Adrenal gland (tissue), 12 donors: ENCODE results near the gene TICAM1. TPM values are rescaled to one million over a fixed set of nuclear protein-coding genes. Genes with fewer than 3 reads are reported as not detected.
"Not testable (repeated sequence)": the region's sequence is repeated elsewhere in the genome, so short reads cannot be mapped to it uniquely, and the experiment has no call there.

Experiments
- DNase-seq, 7 donors: peaks; one replicate each; pipeline ENCODE4 v3.0.0-alpha.2; 2019 to 2020
- H3K27ac ChIP-seq, 5 donors: fragments of 200-600 bp; sonication (generic) in 4 of 5; 1 replicate in 3 of 5; 2 replicates in 2 of 5; pipeline versions ENCODE4 v1.5.1 to v1.8.0; 2016 to 2020; ENCODE audit warnings: mild to moderate bottlenecking in 1 of 5
- H3K27me3 ChIP-seq: fragments of 200-600 bp; 2 replicates; pipeline ENCODE4 v1.8.0; 2021
- H3K36me3 ChIP-seq, 2 donors: fragments of 200-600 bp; replicated peaks in 1 of 2; 1 replicate in 1 of 2; 2 replicates in 1 of 2; pipeline versions ENCODE4 v1.5.1 to v1.8.0; 2018 to 2022
- H3K4me1 ChIP-seq, 2 donors: fragments of 200-600 bp; replicated peaks in 1 of 2; 1 replicate in 1 of 2; 2 replicates in 1 of 2; pipeline versions ENCODE4 v1.5.1 to v1.8.0; 2018 to 2021
- H3K4me3 ChIP-seq, 4 donors: fragments of 200-600 bp; sonication (generic) in 3 of 4; one replicate each; pipeline ENCODE4 v1.5.1; 2016 to 2018
- H3K9me3 ChIP-seq, 3 donors: fragments of 200-600 bp; sonication (generic) in 1 of 3; replicated peaks in 1 of 3; 1 replicate in 2 of 3; 2 replicates in 1 of 3; pipeline versions ENCODE4 v1.5.1 to v1.8.0; 2016 to 2021
- CTCF ChIP-seq, 6 experiments: fragments of 450-650 bp in 4 of 6; fragments of 200-600 bp in 2 of 6; sonication (generic) in 1 of 6; IDR thresholded peaks; 1 replicate in 5 of 6; 2 replicates in 1 of 6; pipeline versions ENCODE4 v1.5.1 to v1.8.0; 2016 to 2021; ENCODE audit warnings: antibody characterized with exemption in 6 of 6, mild to moderate bottlenecking in 2 of 6, moderate library complexity in 1 of 6
- POLR2A ChIP-seq, 2 donors: fragments of 450-650 bp; IDR thresholded peaks; one replicate each; pipeline ENCODE4 v1.6.1; 2017; ENCODE audit warnings: antibody characterized with exemption in 2 of 2, mild to moderate bottlenecking in 2 of 2, moderate library complexity in 1 of 2
- WGBS, 4 donors: extraction: QIAGEN DNeasy Blood & Tissue Kit in 2 of 4; methylation state at CpG; one replicate each; pipeline versions ENCODE4 v1.1.5 to v1.1.7; 2013 to 2017; 5-methylcytosine and 5-hydroxymethylcytosine counted together
- intact Hi-C, 2 donors: fragments of 100-400 bp; cut with DNase I; formaldehyde crosslinking; loops; one replicate each; pipeline versions ENCODE4 v1.14.1 to v1.15.0; 2022 to 2023
- polyA plus RNA-seq, 3 donors: library from polyadenylated mRNA; stranded (reverse); fragments of 200-250 nt in 2 of 3; fragments of 350-450 nt in 1 of 3; fragmentation: Illumina TruSeq in 1 of 3; extraction: RNeasy Lipid Tissue Mini Kit (QIAGEN cat#74804) in 1 of 3; gene quantifications; one replicate each; pipeline ENCODE4 v1.2.3, GENCODE V29; 2013 to 2014
- total RNA-seq, 9 donors: library from RNA; depleted of rRNA in 4 of 9; stranded (reverse); fragments of >200 nt in 4 of 9; fragments of 120-200 nt in 1 of 9; fragmentation: NEBNext Ultra II Directional in 1 of 9; extraction: Animal tissue kit (Norgen Biotek cat#: 25700) in 1 of 9; gene quantifications; one replicate each; pipeline versions ENCODE4 v1.1.0 to v1.2.4, GENCODE V29; 2013 to 2023
- donor health status: healthy with polysubstance abuse.
- donor health status: Bipolar disorder and iron deficiency.
- donor health status: DM: yes; HTN: yes; CAD: no.
- donor health status: DM: no; HTN: no; CAD: no.
- donor health status: DM: no; HTN: no; CAD: no.
- donor health status: DM: yes; HTN: yes; CAD: no.

TICAM1 gene
- total and polyA plus RNA-seq, 12 donors: 0.61 to 12.0 (median 6.8) TPM

GRCh38 chr19:4794971-4795370, 36.5 kb downstream of the TICAM1 start:
- H3K4me1 ChIP-seq: peaks cover 12 to 44% of the 10 kb centered on the region in 2 donors
- WGBS, 4 donors: 44 to 69% (median 55%) methylated on average over 3 to 11 of the region's 11 CpGs
- peaks cover 0 to 22% of the 10 kb centered on the region in 2 donors for H3K36me3 ChIP-seq
- intact Hi-C loops: no loop called here
- H3K27ac ChIP-seq: peak overlapping the region in 3 of 5 donors; percentile 60 to 76 (median 73)
- DNase-seq: no peak
- H3K27me3 ChIP-seq: no peaks in the 10 kb centered on the region
- no peaks in the 10 kb centered on the region for H3K9me3 ChIP-seq
- no peak overlapping the region for H3K4me3 ChIP-seq
- TF ChIP-seq CTCF (IDR thresholded peaks at IDR 0.05) (no peak), POLR2A (IDR thresholded peaks at IDR 0.05) (no peak)

- peaks cover 0 to 22% of the 10 kb centered on the region in 2 donors for H3K36me3 ChIP-seq
- H3K4me1 ChIP-seq: peaks cover 12 to 44% of the 10 kb centered on the region in 2 donors
- DNase-seq, H3K4me3 ChIP-seq, H3K27ac ChIP-seq, intact Hi-C loops, H3K27me3 ChIP-seq, H3K9me3 ChIP-seq: not testable (repeated sequence)
- 71 to 83% (median 77%) methylated on average over 3 to 19 of the region's 19 CpGs for WGBS, 4 donors
These were observed 38.2 kb downstream of the TICAM1 start for GRCh38 chr19:4793278-4793677.

- H3K27me3 ChIP-seq, H3K9me3 ChIP-seq, intact Hi-C loops: not testable (repeated sequence)
- 77 to 88% (median 81%) methylated on average over 17 to 24 of the region's 24 CpGs for WGBS, 4 donors
- Histone ChIP-seq H3K4me3 (peak overlapping the region in 1 of 4 donors; percentile 89), H3K4me1 (peaks cover 12 to 44% of the 10 kb centered on the region in 2 donors), H3K36me3 (peaks cover 0 to 22% of the 10 kb centered on the region in 2 donors), H3K27ac (peak overlapping the region in 1 of 5 donors; percentile 97)
- DNase-seq: peak in 2 of 7 donors; percentile 50 to 65
These were observed 38.7 kb downstream of the TICAM1 start for GRCh38 chr19:4792866-4793195.

- H3K27me3 ChIP-seq: not testable (repeated sequence)
- WGBS, 4 donors: 8 to 100% (median 9%) methylated on average over 3 to 75 of the region's 75 CpGs; no CpG with 5 or more reads in 1 of the 4 donors
- peaks cover 12 to 44% of the 10 kb centered on the region in 2 donors for H3K4me1 ChIP-seq
These were observed 39.3 kb downstream of the TICAM1 start for GRCh38 chr19:4792019-4792865.

GRCh38 chr19:4791183-4792018, 40.1 kb downstream of the TICAM1 start, which contains the start of gene FEM1A:
Gene FEM1A, plus strand, starts transcription at chr19:4791734. Its CDS starts 121 bp downstream, at chr19:4791855.
- H3K27me3 ChIP-seq: no peaks in the 10 kb centered on the region
- 0 to 1% (median 0%) methylated on average over 22 to 80 of the region's 80 CpGs for WGBS, 4 donors
- H3K9me3 ChIP-seq: no peaks in the 10 kb centered on the region
- peak within 1 kb of the TSS; percentile 85 to 97 (median 92) for H3K27ac ChIP-seq
- H3K4me1 ChIP-seq: peaks cover 12 to 43% of the 10 kb centered on the region in 2 donors
- DNase-seq: peak; percentile 99 to 100 (median 100)
- peak within 1 kb of the TSS; percentile 28 to 98 (median 82) for H3K4me3 ChIP-seq
- peaks cover 0 to 19% of the 10 kb centered on the region in 2 donors for H3K36me3 ChIP-seq
- intact Hi-C loops: no loop called here
- peak; percentile 95 to 100 (median 99) for TF ChIP-seq CTCF (IDR thresholded peaks at IDR 0.05)
- peak; percentile 52 to 58 for TF ChIP-seq POLR2A (IDR thresholded peaks at IDR 0.05)

More at GRCh38 chr19:4792019-4792865, 39.3 kb downstream of the TICAM1 start:
- H3K9me3 ChIP-seq, intact Hi-C loops: not testable (repeated sequence)
- DNase-seq: peak in 2 of 7 donors; percentile 30 to 44
- Histone ChIP-seq H3K36me3 (peaks cover 0 to 22% of the 10 kb centered on the region in 2 donors), H3K4me3 (peak overlapping the region; percentile 28 to 98 (median 82)), H3K27ac (peak overlapping the region; percentile 85 to 97 (median 92))

- not testable (repeated sequence) for H3K9me3 ChIP-seq, H3K36me3 ChIP-seq, H3K27ac ChIP-seq, H3K27me3 ChIP-seq, H3K4me3 ChIP-seq, DNase-seq, H3K4me1 ChIP-seq
- WGBS, 4 donors: 57 to 74% (median 64%) methylated on average over 5 to 6 of the region's 6 CpGs
- intact Hi-C loops: loop anchor here (5.0 kb wide), 1 partner anchor 54 kb away; no protein-coding TSS in a partner anchor
These were observed 45.0 kb downstream of the TICAM1 start for GRCh38 chr19:4786412-4787016.
